Type B pancreatic cell (in vitro differentiated cells): ENCODE data around the gene HMCN1. TPM values are rescaled to one million over a fixed set of nuclear protein-coding genes. Genes with fewer than 3 reads are reported as not detected.
"Not testable (repeated sequence)": the region's sequence is repeated elsewhere in the genome, so short reads cannot be mapped to it uniquely, and the experiment has no call there.

Experiments used
- DNase-seq: peaks from one replicate; pipeline ENCODE4 v3.0.0; 2021; ENCODE audit warnings: mixed read lengths; ENCODE audit not compliant: unreplicated experiment; ENCODE audit errors: extremely low spot score
- H3K27ac Mint-ChIP-seq: 2 replicates; pipeline ENCODE4 v1.8.0; 2021; ENCODE audit warnings: mild to moderate bottlenecking, mixed read lengths
- H3K27me3 Mint-ChIP-seq: 2 replicates; pipeline ENCODE4 v1.8.0; 2021; ENCODE audit warnings: mixed read lengths
- H3K36me3 Mint-ChIP-seq: 2 replicates; pipeline ENCODE4 v1.8.0; 2021; ENCODE audit warnings: mixed read lengths
- H3K4me1 Mint-ChIP-seq: one replicate; pipeline ENCODE4 v1.8.0; 2021; ENCODE audit warnings: mixed read lengths; ENCODE audit not compliant: unreplicated experiment
- H3K4me3 Mint-ChIP-seq: 2 replicates; pipeline ENCODE4 v1.8.0; 2021; ENCODE audit warnings: mild to moderate bottlenecking, mixed read lengths
- H3K9me3 Mint-ChIP-seq: 2 replicates; pipeline ENCODE4 v1.8.0; 2021; ENCODE audit warnings: mixed read lengths
- CTCF ChIP-seq: fragments of 200-600 bp; sonication (generic); conservative IDR thresholded peaks from 2 replicates; pipeline ENCODE4 v1.5.0; 2021; ENCODE audit warnings: antibody characterized with exemption, mild to moderate bottlenecking
- total RNA-seq: library from RNA; stranded (reverse); gene quantifications from 2 replicates; pipeline ENCODE4 v1.2.1, GENCODE V29; 2021; ENCODE audit warnings: low replicate concordance

Gene HMCN1
- total RNA-seq, 1 donor from 2014 or later, result 13.2 TPM

GRCh38 chr1:186154651-186155050 lies 420.5 kb downstream of the HMCN1 start:
- Mint-ChIP-seq H3K9me3 (no peaks in the 10 kb centered on the region), H3K4me3 (no peak overlapping the region)

GRCh38 chr1:186155594-186155993 lies 421.4 kb downstream of the HMCN1 start:
- Mint-ChIP-seq H3K4me1 (peaks cover 17% of the 10 kb centered on the region), H3K36me3 (no peaks in the 10 kb centered on the region), H3K27ac (peak overlapping the region; percentile 11), H3K27me3 (no peaks in the 10 kb centered on the region), H3K9me3 (no peaks in the 10 kb centered on the region), H3K4me3 (no peak overlapping the region)
- TF ChIP-seq CTCF, result peak; percentile 66
- no peak for DNase-seq

More at GRCh38 chr1:186154651-186155050, 420.5 kb downstream of the HMCN1 start:
- Mint-ChIP-seq H3K27ac (peak overlapping the region; percentile 11), H3K27me3 (no peaks in the 10 kb centered on the region), H3K36me3 (no peaks in the 10 kb centered on the region), H3K4me1 (peaks cover 17% of the 10 kb centered on the region)
- no peak for TF ChIP-seq CTCF
- no peak for DNase-seq

DNA sequence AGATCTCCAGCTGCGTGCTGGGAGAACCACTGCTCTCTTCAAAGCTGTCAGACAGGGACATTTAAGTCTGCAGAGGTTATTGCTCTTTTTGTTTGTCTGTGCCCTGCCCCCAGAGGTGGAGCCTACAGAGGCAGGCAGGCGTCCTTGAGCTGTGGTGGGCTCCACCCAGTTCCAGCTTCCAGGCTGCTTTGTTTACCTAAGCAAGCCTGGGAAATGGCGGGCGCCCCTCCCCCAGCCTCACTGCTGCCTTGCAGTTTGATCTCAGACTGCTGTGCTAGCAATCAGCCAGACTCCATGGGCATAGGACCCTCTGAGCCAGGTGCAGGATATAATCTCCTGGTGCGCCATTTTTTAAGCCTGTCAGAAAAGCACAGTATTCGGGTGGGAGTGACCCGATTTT lies 428.7 kb downstream of the HMCN1 start:
- not testable (repeated sequence) for H3K27me3 Mint-ChIP-seq, H3K4me1 Mint-ChIP-seq, H3K9me3 Mint-ChIP-seq, H3K27ac Mint-ChIP-seq, H3K36me3 Mint-ChIP-seq, DNase-seq, H3K4me3 Mint-ChIP-seq

DNA sequence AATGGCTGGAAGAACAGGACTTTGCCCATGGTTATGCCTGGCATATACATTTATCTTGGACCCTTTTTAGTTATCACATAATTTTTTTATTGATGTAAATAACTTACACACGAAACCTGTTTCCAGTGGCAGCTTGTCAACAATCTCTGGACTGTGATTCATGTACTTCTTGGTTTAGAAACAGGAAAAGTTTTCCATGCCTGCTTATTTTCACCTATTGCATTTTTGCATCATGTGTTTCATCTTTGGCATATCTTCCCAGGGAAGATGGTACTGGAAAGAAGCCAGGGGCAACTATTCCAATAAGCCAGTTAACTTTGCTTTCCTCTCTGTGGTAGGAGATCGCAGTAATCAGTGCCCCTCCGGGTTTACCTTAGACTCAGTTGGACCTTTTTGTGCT lies 430.6 kb downstream of the HMCN1 start:
- Mint-ChIP-seq H3K27me3 (peaks cover 3% of the 10 kb centered on the region), H3K9me3 (peaks cover 8% of the 10 kb centered on the region), H3K36me3 (peaks cover 10% of the 10 kb centered on the region), H3K4me3 (no peak overlapping the region), H3K27ac (no peak overlapping the region), H3K4me1 (no peaks in the 10 kb centered on the region)
- TF ChIP-seq CTCF, result no peak
- no peak for DNase-seq

DNA sequence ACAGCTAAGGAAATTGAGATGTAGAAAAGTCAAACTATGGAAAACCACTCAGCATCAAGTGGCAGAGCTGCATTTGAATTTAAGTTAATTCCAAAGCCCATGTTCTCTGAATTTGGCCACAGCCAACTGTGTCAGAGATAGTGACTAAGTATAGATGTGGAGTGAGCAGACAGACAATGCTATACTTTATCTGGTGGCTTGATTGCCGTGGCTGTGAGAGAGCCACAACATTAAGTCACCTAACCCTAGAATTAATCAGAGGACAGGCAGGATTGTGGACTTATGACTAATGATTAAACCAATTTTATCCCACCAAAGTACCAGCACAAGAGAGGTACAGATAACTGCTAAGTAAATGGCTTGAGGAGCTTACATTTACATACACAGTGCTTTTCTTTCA lies 431.1 kb downstream of the HMCN1 start:
- Mint-ChIP-seq H3K36me3 (peaks cover 10% of the 10 kb centered on the region), H3K27ac (no peak overlapping the region), H3K4me3 (no peak overlapping the region), H3K27me3 (peaks cover 3% of the 10 kb centered on the region), H3K4me1 (no peaks in the 10 kb centered on the region), H3K9me3 (peaks cover 8% of the 10 kb centered on the region)
- TF ChIP-seq CTCF, result no peak
- no peak for DNase-seq

DNA sequence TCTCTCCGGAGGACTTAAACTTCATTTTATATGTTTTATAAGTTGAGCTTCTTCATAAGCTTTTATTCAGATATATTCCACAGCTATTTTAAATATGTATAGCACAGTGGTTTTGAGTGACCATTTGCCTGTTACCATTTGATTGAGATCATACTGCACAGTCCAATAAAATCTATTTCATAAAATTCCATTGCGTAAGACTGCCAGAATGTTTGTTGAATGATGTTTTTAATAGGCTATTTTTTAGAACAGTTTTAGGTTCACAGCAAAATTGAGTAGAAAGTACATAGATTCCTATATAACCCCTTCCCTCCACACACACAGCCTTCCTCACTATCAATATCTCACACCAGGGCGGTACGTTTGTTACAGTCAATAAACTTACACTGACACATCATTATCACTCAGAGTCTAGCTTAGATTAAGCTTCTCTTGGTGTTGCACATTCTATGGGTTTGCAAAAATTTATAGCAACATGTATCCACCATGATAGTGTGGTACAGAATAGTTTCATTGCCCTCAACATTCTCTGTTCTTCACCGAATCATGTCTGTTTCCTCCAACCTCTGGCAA lies 433.0 kb downstream of the HMCN1 start:
- H3K4me3 Mint-ChIP-seq, result no peak overlapping the region
- DNase-seq, result no peak
- TF ChIP-seq CTCF, result no peak
- H3K27ac Mint-ChIP-seq, result no peak overlapping the region
- H3K9me3 Mint-ChIP-seq, result peaks cover 8% of the 10 kb centered on the region
- peaks cover 3% of the 10 kb centered on the region for H3K27me3 Mint-ChIP-seq
- peaks cover 10% of the 10 kb centered on the region for H3K36me3 Mint-ChIP-seq
- no peaks in the 10 kb centered on the region for H3K4me1 Mint-ChIP-seq
